Naive thymus-derived CD4-positive, alpha-beta T cell (primary cell): Measurements from ENCODE around the gene DCN. TPM values are rescaled to one million over a fixed set of nuclear protein-coding genes. Genes with fewer than 3 reads are reported as not detected.

Source experiments
- ATAC-seq: fragments of 150-1000 bp; cut with Tn5 transposase; 2 replicates; pipeline ENCODE4 v1.10.0; 2021; ENCODE audit warnings: mild to moderate bottlenecking, moderate library complexity
- CTCF ChIA-PET: fragments of 350-600 bp; sonication (Branson Sonifier 250); formaldehyde crosslinking; loops from one replicate; lab custom pipeline; 2021; ENCODE audit warnings: antibody characterized with exemption; lab: Charles Lee
- POLR2A ChIA-PET: fragments of 350-600 bp; sonication (Branson Sonifier 250); formaldehyde crosslinking; loops from one replicate; lab custom pipeline; 2021; ENCODE audit warnings: antibody characterized with exemption, inconsistent platforms; lab: Charles Lee
- DNase-seq, 9 donors: peaks; one replicate each; pipeline versions ENCODE4 v3.0.0 to v3.0.0-alpha.2; 2020 to 2022; ENCODE audit warnings: mixed read lengths in 1 of 9
- H3K27ac ChIP-seq: one replicate; pipeline ENCODE4 v1.7.0; 2013; ENCODE audit warnings: mild to moderate bottlenecking, low read depth, low read length, moderate library complexity
- H3K27me3 ChIP-seq, 2 donors: one replicate each; pipeline ENCODE4 v1.7.0; 2013; ENCODE audit warnings: low read length in 2 of 2, mild to moderate bottlenecking in 2 of 2, moderate library complexity in 2 of 2; ENCODE audit not compliant: control insufficient read depth in 2 of 2, insufficient read depth in 2 of 2
- H3K36me3 ChIP-seq, 3 experiments: 1 replicate in 2 of 3; 2 replicates in 1 of 3; pipeline ENCODE4 v1.7.0; 2013; ENCODE audit warnings: low read length in 3 of 3, mild to moderate bottlenecking in 3 of 3, moderate library complexity in 1 of 3; ENCODE audit not compliant: insufficient read depth in 3 of 3, control insufficient read depth in 2 of 3
- H3K4me1 ChIP-seq, 2 donors: one replicate each; pipeline ENCODE4 v1.7.0; 2013; ENCODE audit warnings: low read length in 2 of 2, mild to moderate bottlenecking in 2 of 2, moderate library complexity in 1 of 2; ENCODE audit not compliant: control insufficient read depth in 2 of 2, insufficient read depth in 2 of 2
- H3K4me3 ChIP-seq: 2 replicates; pipeline ENCODE4 v1.7.0; 2013; ENCODE audit warnings: mild to moderate bottlenecking, low read length
- H3K9me3 ChIP-seq, 3 experiments: 1 replicate in 2 of 3; 2 replicates in 1 of 3; pipeline ENCODE4 v1.7.0; 2013; ENCODE audit warnings: low read length in 3 of 3; ENCODE audit not compliant: control insufficient read depth in 2 of 3
- H3K27ac Mint-ChIP-seq, 9 donors: one replicate each; pipeline ENCODE4 v1.8.0; 2020 to 2022; ENCODE audit warnings: mixed read lengths in 9 of 9, mild to moderate bottlenecking in 8 of 9, moderate library complexity in 5 of 9, inconsistent platforms in 2 of 9
- H3K27me3 Mint-ChIP-seq, 5 donors: one replicate each; pipeline ENCODE4 v1.8.0; 2021 to 2022; ENCODE audit warnings: mixed read lengths in 5 of 5, mild to moderate bottlenecking in 1 of 5
- H3K36me3 Mint-ChIP-seq, 5 donors: one replicate each; pipeline ENCODE4 v1.8.0; 2020 to 2022; ENCODE audit warnings: mixed read lengths in 5 of 5, mild to moderate bottlenecking in 3 of 5, inconsistent platforms in 1 of 5
- H3K4me1 Mint-ChIP-seq, 7 donors: one replicate each; pipeline ENCODE4 v1.8.0; 2020 to 2022; ENCODE audit warnings: mixed read lengths in 7 of 7, mild to moderate bottlenecking in 3 of 7, inconsistent platforms in 1 of 7
- H3K4me3 Mint-ChIP-seq, 10 donors: one replicate each; pipeline ENCODE4 v1.8.0; 2020 to 2022; ENCODE audit warnings: mild to moderate bottlenecking in 10 of 10, mixed read lengths in 10 of 10, moderate library complexity in 6 of 10, inconsistent platforms in 2 of 10
- H3K9me3 Mint-ChIP-seq, 11 donors: one replicate each; pipeline ENCODE4 v1.8.0; 2020 to 2022; ENCODE audit warnings: mixed read lengths in 11 of 11, mild to moderate bottlenecking in 4 of 11, inconsistent platforms in 1 of 11, moderate library complexity in 1 of 11
- intact Hi-C, 2 donors: fragments of 100-400 bp; cut with micrococcal nuclease; formaldehyde crosslinking; loops; one replicate each; pipeline ENCODE4 v1.15.1; 2023
- polyA plus RNA-seq, 2 donors: library from polyadenylated mRNA; unstranded; fragments of 300-500 nt; fragmentation: Illumina TruSeq; gene quantifications; one replicate each; pipeline ENCODE4 v1.2.3, GENCODE V29; 2021
- total RNA-seq, 6 experiments: library from RNA in 5 of 6; stranded (reverse) in 5 of 6; gene quantifications; 1 replicate in 5 of 6; 2 replicates in 1 of 6; pipeline ENCODE4 v1.2.3 and lab custom pipeline; 2021 to 2026

Gene DCN
- total and polyA plus RNA-seq, 7 experiments from 2014 or later = 0.69 TPM; not detected in 6

- DNase-seq (no peak), ATAC-seq (no peak)
- Histone ChIP-seq H3K4me1 (no peaks in the 10 kb centered on the region), H3K27me3 (no peaks in the 10 kb centered on the region), H3K4me3 (no peak overlapping the region), H3K9me3 (no peaks in the 10 kb centered on the region), H3K27ac (no peak overlapping the region), H3K36me3 (no peaks in the 10 kb centered on the region)
- Mint-ChIP-seq H3K4me3 (no peak overlapping the region), H3K27ac (no peak overlapping the region), H3K4me1 (no peaks in the 10 kb centered on the region), H3K9me3 (peaks cover 0 to 1% (median 0%) of the 10 kb centered on the region in 11 donors), H3K36me3 (no peaks in the 10 kb centered on the region), H3K27me3 (peaks cover 2 to 20% (median 8%) of the 10 kb centered on the region in 5 donors)
- intact Hi-C loops = no loop called here
- POLR2A ChIA-PET = no interaction called here
- CTCF ChIA-PET = no interaction called here
Observed at GRCh38 chr12:91103624-91104023, 79.0 kb downstream of the DCN start.

DNA sequence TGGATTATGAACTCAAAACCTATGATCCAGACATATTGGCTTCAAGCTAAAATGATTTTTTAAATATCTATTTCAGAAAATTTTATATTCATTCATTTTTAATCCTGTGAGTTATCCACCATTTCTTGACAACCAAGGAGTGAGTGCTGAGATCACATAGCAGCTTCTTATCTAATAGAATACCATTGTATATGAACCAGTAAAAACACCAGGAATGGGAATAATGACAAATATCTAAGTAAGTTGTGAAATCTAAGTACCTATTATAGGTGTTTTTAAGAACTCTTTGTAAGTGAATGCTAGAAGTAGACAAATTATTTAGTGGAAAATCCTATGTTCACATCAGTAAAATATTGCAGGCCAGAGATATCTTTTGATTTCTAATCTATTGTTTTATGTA, 79.5 kb downstream of the DCN start:
- peaks cover 0 to 1% (median 0%) of the 10 kb centered on the region in 11 donors for H3K9me3 Mint-ChIP-seq
- H3K27me3 Mint-ChIP-seq = peaks cover 2 to 18% (median 8%) of the 10 kb centered on the region in 5 donors
- Histone ChIP-seq H3K27me3 (no peaks in the 10 kb centered on the region), H3K4me3 (no peak overlapping the region), H3K4me1 (no peaks in the 10 kb centered on the region), H3K9me3 (no peaks in the 10 kb centered on the region), H3K27ac (no peak overlapping the region), H3K36me3 (no peaks in the 10 kb centered on the region)
- no peak overlapping the region for H3K4me3 Mint-ChIP-seq
- ATAC-seq (no peak), DNase-seq (no peak)
- H3K27ac Mint-ChIP-seq = no peak overlapping the region
- ChIA-PET CTCF (no interaction called here), POLR2A (no interaction called here)
- no peaks in the 10 kb centered on the region for H3K4me1 Mint-ChIP-seq
- intact Hi-C loops = no loop called here
- H3K36me3 Mint-ChIP-seq = no peaks in the 10 kb centered on the region

DNA sequence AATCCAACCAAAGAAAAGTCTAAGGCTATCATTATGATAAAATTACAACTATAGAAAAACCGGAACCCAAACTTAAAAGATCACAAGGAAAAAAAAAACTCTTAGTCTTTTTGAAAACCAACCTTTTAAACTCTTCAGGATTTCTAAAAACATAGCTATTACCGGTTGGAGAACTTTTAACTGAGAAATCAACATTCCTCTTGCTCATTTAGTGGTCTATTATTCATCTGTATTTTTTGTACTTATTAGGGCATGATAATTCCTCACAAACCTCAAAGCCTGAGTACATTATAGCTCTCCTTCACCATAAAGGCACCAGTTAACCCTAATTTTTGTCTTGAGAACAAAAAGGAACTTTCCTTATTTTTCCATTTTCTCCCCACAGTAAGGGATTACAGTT, 81.7 kb downstream of the DCN start:
- Mint-ChIP-seq H3K27ac (no peak overlapping the region), H3K9me3 (no peaks in the 10 kb centered on the region), H3K27me3 (peaks cover 0 to 10% (median 7%) of the 10 kb centered on the region in 5 donors), H3K4me3 (no peak overlapping the region), H3K4me1 (no peaks in the 10 kb centered on the region), H3K36me3 (no peaks in the 10 kb centered on the region)
- intact Hi-C loops = no loop called here
- DNase-seq (no peak), ATAC-seq (no peak)
- H3K9me3 ChIP-seq = no peaks in the 10 kb centered on the region
- no peak overlapping the region for H3K27ac ChIP-seq
- no peaks in the 10 kb centered on the region for H3K27me3 ChIP-seq
- no peaks in the 10 kb centered on the region for H3K4me1 ChIP-seq
- H3K36me3 ChIP-seq = no peaks in the 10 kb centered on the region
- no peak overlapping the region for H3K4me3 ChIP-seq
- ChIA-PET POLR2A (no interaction called here), CTCF (no interaction called here)

- Mint-ChIP-seq H3K36me3 (no peaks in the 10 kb centered on the region), H3K27me3 (peaks cover 0 to 16% (median 0%) of the 10 kb centered on the region in 5 donors), H3K9me3 (no peaks in the 10 kb centered on the region), H3K4me3 (no peak overlapping the region), H3K4me1 (no peaks in the 10 kb centered on the region), H3K27ac (no peak overlapping the region)
- no peaks in the 10 kb centered on the region for H3K27me3 ChIP-seq
- no peaks in the 10 kb centered on the region for H3K4me1 ChIP-seq
- intact Hi-C loops = no loop called here
- no peak for DNase-seq
- ATAC-seq = no peak
- POLR2A ChIA-PET = no interaction called here
- H3K4me3 ChIP-seq = no peak overlapping the region
- H3K27ac ChIP-seq = no peak overlapping the region
- CTCF ChIA-PET = no interaction called here
- no peaks in the 10 kb centered on the region for H3K9me3 ChIP-seq
- H3K36me3 ChIP-seq = no peaks in the 10 kb centered on the region
Observed at GRCh38 chr12:91099836-91100235, 82.8 kb downstream of the DCN start.

DNA sequence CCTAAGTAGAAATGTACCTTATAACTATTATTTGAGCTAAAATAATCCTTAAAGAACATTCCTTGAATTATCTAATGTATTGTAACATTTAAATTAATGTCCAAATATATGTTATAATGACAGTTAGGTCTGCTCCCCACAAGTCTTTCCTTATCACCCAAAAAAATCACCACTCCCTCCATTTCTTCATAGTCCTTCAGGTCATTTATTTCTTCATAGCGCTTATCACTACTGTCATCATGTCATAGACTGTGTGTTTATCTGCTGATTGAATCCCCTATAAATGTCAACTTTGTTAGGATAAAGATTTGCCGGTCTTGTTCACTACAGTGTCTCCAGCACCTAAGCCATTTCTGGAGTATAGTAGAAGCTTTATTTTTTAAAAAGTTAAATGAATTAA, 83.3 kb downstream of the DCN start:
- intact Hi-C loops = no loop called here
- Histone ChIP-seq H3K36me3 (no peaks in the 10 kb centered on the region), H3K27ac (no peak overlapping the region), H3K9me3 (no peaks in the 10 kb centered on the region), H3K27me3 (no peaks in the 10 kb centered on the region), H3K4me1 (no peaks in the 10 kb centered on the region), H3K4me3 (no peak overlapping the region)
- Mint-ChIP-seq H3K27ac (no peak overlapping the region), H3K4me3 (no peak overlapping the region), H3K4me1 (no peaks in the 10 kb centered on the region), H3K27me3 (peaks cover 0 to 21% (median 4%) of the 10 kb centered on the region in 5 donors), H3K9me3 (peaks cover 0 to 2% (median 0%) of the 10 kb centered on the region in 11 donors), H3K36me3 (no peaks in the 10 kb centered on the region)
- POLR2A ChIA-PET = no interaction called here
- DNase-seq (no peak), ATAC-seq (no peak)
- CTCF ChIA-PET = no interaction called here

DNA sequence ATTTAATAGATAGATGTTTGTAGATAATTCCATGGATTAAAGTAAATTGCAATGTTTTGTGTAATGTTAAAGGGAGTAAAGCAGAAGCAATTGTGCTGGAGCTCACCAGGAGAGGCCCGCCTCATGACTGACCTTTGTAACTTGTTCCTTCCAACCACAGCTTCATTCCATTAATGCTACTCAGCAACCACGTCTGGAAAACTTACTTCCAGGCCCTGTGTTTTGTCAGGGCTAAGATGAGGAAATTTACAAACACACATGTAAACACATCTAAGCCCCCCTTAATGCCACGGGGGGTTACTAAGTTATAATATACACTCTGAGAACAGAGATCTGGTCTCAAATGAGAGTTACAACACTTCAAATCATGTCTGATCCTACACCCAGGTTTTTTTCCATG, 83.7 kb downstream of the DCN start:
- POLR2A ChIA-PET = no interaction called here
- peaks cover 0 to 25% (median 6%) of the 10 kb centered on the region in 5 donors for H3K27me3 Mint-ChIP-seq
- H3K4me1 Mint-ChIP-seq = no peaks in the 10 kb centered on the region
- H3K36me3 Mint-ChIP-seq = no peaks in the 10 kb centered on the region
- H3K27ac Mint-ChIP-seq = no peak overlapping the region
- no peak overlapping the region for H3K27ac ChIP-seq
- H3K4me3 ChIP-seq = no peak overlapping the region
- H3K4me1 ChIP-seq = no peaks in the 10 kb centered on the region
- no peaks in the 10 kb centered on the region for H3K27me3 ChIP-seq
- no peak for DNase-seq
- no peaks in the 10 kb centered on the region for H3K9me3 ChIP-seq
- no peaks in the 10 kb centered on the region for H3K36me3 ChIP-seq
- ATAC-seq = no peak
- H3K4me3 Mint-ChIP-seq = no peak overlapping the region
- peaks cover 0 to 4% (median 0%) of the 10 kb centered on the region in 11 donors for H3K9me3 Mint-ChIP-seq
- intact Hi-C loops = no loop called here
- CTCF ChIA-PET = no interaction called here

- POLR2A ChIA-PET = no interaction called here
- Histone ChIP-seq H3K27me3 (no peaks in the 10 kb centered on the region), H3K9me3 (no peaks in the 10 kb centered on the region), H3K4me3 (no peak overlapping the region), H3K27ac (no peak overlapping the region), H3K4me1 (no peaks in the 10 kb centered on the region), H3K36me3 (no peaks in the 10 kb centered on the region)
- no peak overlapping the region for H3K27ac Mint-ChIP-seq
- ATAC-seq = no peak
- CTCF ChIA-PET = no interaction called here
- H3K27me3 Mint-ChIP-seq = peaks cover 2 to 30% (median 7%) of the 10 kb centered on the region in 5 donors
- H3K4me3 Mint-ChIP-seq = no peak overlapping the region
- no peak for DNase-seq
- peaks cover 0 to 4% (median 0%) of the 10 kb centered on the region in 11 donors for H3K9me3 Mint-ChIP-seq
- intact Hi-C loops = no loop called here
- H3K4me1 Mint-ChIP-seq = no peaks in the 10 kb centered on the region
- H3K36me3 Mint-ChIP-seq = no peaks in the 10 kb centered on the region
Observed at GRCh38 chr12:91098461-91098860, 84.2 kb downstream of the DCN start.
